RPMI8226 (cell line): ENCODE results near the gene RABEPK.
"Not testable (repeated sequence)": the region's sequence is repeated elsewhere in the genome, so short reads cannot be mapped to it uniquely, and the experiment has no call there.

Source experiments
- DNase-seq: peaks from one replicate; pipeline ENCODE4 v3.0.0-alpha.2; 2015

Gene RABEPK

GRCh38 chr9:125254231-125254630 lies 53.9 kb downstream of the RABEPK start:
- DNase-seq: no peak

GRCh38 chr9:125255781-125256391 lies 55.5 kb downstream of the RABEPK start:
- peak; percentile 38 for DNase-seq

- no peak for DNase-seq
Measured at GRCh38 chr9:125258160-125258785, 57.9 kb downstream of the RABEPK start.

DNA sequence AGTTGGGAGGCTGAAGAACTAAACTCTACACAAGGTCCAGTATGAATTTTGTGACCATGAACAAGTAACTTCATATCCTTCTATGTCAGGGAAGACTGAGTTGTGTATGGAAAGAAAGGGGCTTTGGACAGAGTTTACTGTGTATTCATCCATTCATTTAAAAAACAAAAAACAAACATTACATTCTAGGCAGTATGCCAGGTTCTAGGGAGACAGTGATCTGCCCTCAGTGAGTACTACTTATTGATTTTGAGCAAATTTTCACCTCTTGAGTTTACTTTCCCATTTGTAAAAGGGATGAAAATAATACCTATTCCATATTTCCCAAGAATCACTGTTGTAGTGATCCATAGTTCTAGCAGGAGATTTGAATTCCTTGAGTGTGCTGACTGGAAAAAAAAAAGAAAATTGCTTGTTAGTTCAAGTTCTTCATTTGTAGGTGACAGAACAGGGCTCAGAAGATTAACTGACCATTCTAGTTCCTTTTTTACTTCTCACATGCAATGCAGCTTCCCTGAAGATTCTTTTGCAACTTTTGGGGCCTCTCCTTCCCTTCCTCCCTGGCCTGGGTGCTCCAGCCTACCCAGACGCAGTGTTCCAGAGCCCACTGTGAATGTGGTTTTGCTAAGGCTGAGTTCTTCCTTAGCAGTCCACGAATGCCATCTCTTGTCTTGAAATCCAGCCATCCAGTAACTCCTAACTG lies 58.6 kb downstream of the RABEPK start:
- DNase-seq: no peak

DNA sequence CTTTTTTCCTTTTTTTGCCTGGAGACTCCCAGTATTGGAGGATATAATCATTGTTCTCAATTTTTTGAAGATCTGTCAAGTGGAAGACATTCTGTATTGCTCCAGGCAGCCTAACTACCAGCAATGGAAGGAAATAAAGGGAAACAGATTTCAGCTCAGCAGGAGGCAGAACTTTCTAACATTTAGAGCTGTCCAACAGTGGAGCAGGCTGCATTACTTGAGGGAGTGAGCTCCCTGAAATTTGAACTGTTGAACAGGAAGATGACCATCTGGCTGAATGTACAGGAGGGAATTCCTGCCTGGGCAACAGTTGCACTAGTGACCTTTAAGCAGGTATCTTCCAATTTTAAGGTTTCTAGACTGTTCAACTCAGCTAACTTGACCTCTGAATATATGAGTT lies 60.2 kb downstream of the RABEPK start:
- DNase-seq: no peak

GRCh38 chr9:125261501-125262293 lies 61.4 kb downstream of the RABEPK start, which contains the start of gene GAPVD1:
Gene GAPVD1, plus strand, starts transcription at chr9:125261826. Its CDS starts 37,096 bp downstream, at chr9:125298922.
- peak; percentile 97 for DNase-seq

- no peak for DNase-seq
Measured at GRCh38 chr9:125262294-125262991, 62.1 kb downstream of the RABEPK start.

DNA sequence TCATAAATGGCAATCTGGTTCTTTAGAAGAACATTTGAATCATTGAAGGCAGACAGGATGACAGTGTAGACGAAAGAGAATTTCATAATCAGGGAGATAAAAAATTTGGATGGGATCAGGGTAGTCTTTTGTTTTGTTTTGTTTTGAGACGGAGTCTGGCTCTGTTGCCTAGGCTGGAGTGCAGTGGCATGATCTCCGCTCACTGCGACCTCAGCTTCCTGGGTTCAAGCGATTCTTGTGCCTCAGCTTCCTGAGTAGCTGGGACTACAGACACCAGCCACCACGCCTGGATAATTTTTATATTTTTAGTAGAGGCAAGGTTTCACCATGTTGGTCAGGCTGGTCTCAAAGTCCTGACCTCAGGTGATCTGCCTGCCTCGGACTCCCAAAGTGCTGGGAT lies 63.7 kb downstream of the RABEPK start:
- not testable (repeated sequence) for DNase-seq

DNA sequence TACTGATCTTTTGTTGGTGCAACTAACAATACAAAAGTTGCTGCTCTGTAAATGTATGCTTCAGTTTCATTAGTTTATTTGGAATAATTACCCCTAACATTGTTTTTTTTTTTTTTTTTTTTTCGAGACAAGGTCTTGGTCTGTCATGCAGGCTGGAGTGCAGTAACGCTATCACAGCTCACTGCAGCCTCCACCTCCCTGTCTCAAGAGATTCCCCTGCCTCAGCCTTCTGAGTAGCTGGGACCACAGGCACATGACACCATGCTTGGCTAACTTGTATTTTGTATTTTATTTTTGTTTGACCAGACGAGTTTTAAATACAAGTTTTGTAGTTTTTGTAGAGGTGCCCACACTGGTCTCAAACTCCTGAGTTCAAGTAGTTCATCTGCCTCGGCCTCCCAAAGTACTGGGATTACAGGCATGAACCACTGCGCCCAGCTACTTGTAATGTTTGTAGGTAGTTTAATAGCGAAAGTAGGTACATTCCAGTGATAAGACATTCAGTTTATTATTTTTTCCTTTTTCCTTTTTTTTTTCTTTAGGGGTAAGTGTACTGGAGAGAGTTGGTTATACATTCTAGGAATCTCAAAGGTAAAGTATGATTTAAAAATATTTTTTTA lies 68.2 kb downstream of the RABEPK start:
- no peak for DNase-seq

- DNase-seq: no peak
Measured at GRCh38 chr9:125269014-125269397, 68.7 kb downstream of the RABEPK start.

GRCh38 chr9:125271081-125271480 lies 70.7 kb downstream of the RABEPK start:
- DNase-seq: no peak

GRCh38 chr9:125272697-125273096 lies 72.4 kb downstream of the RABEPK start:
- no peak for DNase-seq

- no peak for DNase-seq
Measured at GRCh38 chr9:125276771-125277170, 76.4 kb downstream of the RABEPK start.

DNA sequence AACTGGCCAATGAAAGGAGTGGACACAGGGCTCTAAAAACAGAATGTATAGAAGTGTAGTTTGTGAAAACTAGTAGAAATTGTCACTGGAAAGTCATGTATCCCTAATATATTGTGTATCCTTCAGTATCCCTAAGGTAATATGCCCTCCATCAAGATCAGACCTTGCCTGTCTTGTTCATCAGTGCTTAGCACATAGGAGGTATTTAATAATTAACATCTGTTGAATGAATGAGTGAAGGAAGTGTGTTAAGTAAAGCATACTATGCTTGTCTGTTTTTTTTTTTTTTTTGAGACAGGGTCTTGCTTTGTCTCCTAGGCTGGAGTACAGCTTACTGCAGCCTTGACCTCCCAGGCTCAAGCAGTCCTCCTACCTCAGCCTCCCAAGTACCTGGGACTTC lies 77.1 kb downstream of the RABEPK start:
- DNase-seq: no peak

GRCh38 chr9:125280945-125281344 lies 80.6 kb downstream of the RABEPK start:
- no peak for DNase-seq
